ENCODE data around the gene MTA3.

GRCh38 chr2:42558827-42559226 is 9.6 kb upstream of the MTA3 start:
- no peak for TF ChIP-seq CTCF (conservative IDR thresholded peaks at IDR 0.05; ENCODE audit: low read depth, low read length)
- no peak for TF ChIP-seq EZH2 (IDR thresholded peaks at IDR 0.05; ENCODE audit: borderline replicate concordance, low read depth, low read length, poor library complexity, severe bottlenecking)

Measured in A673 (cell line).